Measurements from ENCODE around the gene PLCD3.

The PLCD3 gene

GRCh38 chr17:45117848-45118646, 14.3 kb downstream of the PLCD3 start:
- DNase-seq (ENCODE audit: low read depth in 2 of 2) = no peak

DNA sequence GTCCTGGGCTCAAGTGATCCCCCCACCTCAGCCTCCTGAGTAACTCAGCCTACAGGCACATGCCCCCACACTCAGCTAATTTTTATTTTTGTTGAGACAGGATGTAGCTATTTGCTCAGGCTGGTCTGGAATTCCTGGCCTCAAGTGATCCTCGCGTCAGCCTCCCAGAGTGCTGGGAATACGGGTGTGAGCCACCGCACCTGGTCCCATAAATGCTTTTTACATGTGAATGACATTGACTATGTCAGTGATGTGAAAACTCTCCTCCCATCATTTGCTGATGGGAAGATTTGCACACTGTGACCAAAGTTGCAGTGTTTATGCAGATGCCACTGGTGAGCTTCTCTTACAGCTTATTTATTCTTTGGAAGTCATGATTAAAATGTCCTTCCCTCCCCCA, 15.0 kb downstream of the PLCD3 start:
- no peak for DNase-seq (ENCODE audit: low read depth in 2 of 2)

DNA sequence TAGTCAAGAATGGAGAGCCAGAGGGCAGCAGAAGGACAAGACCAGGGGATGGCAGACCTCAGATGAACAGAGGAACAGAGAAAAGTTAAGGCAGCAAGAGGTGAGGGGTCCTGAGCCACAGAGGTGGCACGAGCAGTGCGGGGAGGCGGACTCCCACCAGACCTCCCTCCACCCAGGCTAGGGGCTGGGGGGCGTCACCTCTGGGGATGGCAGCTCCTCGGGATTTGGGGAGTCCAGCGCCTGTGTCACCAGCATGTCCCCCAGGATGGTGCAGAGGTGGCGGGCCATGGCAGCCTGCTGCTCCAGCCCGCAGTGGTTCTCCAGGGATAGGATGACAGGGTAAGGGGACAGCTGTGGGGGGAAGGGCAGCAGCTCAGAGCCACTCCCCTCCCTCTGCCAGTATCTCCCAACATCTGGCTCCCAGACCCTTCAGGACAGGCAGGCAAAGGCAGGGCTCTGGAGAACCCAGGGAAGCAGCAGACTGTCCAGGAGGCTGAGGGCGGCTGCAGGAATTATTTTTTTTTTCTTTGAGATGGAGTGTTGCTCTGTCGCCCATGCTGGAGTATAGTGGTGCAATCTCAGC, 15.8 kb downstream of the PLCD3 start:
- DNase-seq (ENCODE audit: low read depth in 2 of 2) = no peak

DNA sequence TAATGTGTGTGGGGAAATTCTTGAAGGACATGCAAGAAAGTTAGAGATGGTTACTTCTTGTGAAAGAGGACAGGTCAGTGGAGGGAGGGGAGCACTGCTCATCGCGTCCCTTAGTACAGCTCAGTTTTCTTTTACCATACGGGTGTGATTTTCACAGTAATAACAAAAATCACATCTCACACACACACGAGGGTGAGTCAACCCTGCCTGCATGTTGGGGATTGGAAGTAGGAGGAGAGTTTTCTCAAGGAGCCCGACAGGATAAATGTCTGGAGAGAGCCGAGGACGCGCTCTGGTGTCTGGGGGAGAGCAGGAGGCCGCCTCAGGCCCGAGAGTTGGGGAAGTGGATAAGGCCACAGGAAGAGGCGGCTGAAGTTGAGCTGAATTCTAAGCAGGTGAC, 16.4 kb downstream of the PLCD3 start:
- no peak for DNase-seq (ENCODE audit: low read depth in 2 of 2)

DNA sequence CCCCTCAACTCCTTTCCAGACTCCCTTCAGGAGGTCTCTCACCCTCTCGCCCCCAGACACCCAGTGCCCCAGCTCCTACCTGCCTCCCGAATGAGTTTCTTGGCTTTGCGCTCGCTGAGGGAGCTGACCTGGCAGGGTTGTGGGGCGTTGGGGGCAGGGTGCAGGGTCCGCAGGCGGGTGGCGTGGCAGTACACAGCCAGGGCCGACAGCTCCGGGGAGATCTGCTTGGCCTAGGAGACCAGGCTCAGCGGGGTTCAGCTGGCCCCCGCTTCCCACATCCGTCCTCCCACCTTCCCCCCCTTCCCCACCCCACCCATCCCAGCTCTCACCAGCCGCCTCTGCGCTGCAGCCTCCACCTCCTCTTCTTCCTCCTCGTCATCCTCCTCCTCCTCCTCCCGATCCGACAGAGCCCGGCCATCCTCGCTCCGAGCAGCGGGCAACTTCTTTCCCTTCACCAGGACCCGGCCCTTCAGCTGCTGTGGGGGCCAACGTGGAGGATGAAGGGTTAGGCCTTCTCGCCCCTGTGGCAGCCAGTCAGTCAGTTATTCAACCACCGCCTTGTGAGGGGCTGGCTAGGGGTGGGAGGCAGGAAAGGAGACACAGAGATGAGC, 17.2 kb downstream of the PLCD3 start:
- no peak for DNase-seq (ENCODE audit: low read depth in 2 of 2)

- DNase-seq (ENCODE audit: low read depth in 2 of 2) = no peak
These were observed 18.0 kb downstream of the PLCD3 start for GRCh38 chr17:45114117-45114932.

- no peak for DNase-seq (ENCODE audit: low read depth in 2 of 2)
These were observed 18.9 kb downstream of the PLCD3 start for GRCh38 chr17:45113424-45113754.

DNA sequence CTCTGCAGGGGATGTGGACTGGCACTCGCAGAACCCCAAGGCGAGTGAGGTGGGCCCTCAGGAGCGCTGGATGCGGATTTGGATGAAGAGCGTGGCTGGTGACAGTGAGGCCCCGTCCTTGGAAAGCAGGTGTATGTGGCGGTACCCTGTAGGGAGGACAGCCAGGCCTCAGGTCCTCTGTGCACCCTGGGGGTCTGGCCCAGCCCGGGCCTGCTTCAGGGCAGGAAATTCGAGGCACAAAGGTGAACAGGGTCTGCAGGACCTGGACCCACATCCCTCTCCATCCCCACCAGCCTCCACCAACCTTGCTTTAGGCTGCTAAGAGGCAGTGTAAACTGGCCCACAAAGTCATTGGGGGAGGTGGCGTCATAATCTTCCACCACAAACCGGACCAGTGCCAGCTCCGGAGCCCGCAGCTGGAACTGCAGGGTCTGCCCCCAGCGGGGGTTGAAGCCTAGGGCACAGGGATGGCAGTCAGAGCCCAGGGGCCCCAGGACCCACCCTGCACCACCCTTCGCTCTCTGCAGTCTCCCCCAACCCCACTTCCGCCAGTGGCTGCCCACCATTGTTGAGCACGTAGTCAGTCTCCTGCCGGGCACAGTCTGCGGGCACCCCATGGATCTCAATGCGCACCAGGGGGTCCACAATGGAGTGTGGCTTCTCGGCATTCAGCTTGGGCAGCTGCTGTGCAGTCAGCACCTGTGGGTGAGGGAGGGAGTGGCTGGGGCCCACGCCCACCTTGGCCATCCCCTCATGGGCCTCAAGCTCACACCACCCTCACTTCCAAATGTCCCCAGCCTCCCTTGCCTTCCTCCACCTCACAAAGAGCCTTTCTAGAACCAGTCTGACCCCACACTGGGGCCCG, 19.5 kb downstream of the PLCD3 start:
- DNase-seq (ENCODE audit: low read depth in 2 of 2) = no peak

GRCh38 chr17:45111850-45112249, 20.5 kb downstream of the PLCD3 start:
- DNase-seq (ENCODE audit: low read depth in 2 of 2) = no peak

DNA sequence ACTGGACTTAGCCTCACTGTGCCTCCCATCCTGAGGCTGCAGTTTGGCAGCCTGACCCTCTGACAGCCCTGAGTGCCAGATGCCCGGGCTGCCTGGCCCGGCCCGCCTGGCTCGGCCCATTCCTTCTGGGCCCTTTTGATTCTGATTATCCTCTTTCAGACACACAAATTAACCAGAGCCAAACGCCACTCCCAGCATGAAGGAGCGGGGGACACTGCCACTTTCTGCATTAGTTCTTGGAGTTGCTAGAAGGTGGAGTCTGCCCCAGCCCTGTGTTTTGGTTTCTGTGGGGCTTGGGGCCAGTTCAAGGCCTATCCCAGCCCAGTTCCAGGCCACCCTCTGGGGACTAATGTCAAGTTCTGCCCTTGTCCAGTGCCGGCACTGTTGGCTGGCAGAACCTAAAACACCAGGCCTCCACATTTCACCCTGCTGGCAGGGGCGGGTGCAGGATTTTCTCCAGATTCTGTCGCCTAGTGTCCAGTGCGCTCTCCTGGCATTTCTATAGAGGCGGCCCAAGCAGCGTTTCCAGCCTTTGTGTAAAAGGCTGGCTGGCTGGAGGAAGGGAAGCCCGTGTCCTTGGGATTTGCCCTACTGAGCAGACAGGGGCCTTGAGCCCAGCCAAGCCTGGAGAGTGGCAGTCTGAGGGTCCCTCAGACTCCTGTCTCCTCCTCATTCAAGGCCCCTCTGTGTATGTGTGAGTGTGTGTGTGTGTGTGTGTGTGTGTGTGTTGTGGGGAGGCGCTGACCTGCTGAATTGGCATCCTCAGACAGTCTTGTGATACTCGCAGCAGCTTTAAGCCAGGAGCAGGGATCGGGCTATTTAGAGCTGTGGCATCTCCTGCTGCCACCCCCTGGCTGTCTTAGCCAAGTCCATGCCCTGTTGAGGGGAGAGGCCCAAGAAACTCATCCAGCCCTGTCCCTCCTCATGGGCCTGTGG, 21.4 kb downstream of the PLCD3 start:
- DNase-seq (ENCODE audit: low read depth in 2 of 2) = no peak

GRCh38 chr17:45108595-45109521, 23.5 kb downstream of the PLCD3 start:
- DNase-seq (ENCODE audit: low read depth in 2 of 2) = no peak

DNA sequence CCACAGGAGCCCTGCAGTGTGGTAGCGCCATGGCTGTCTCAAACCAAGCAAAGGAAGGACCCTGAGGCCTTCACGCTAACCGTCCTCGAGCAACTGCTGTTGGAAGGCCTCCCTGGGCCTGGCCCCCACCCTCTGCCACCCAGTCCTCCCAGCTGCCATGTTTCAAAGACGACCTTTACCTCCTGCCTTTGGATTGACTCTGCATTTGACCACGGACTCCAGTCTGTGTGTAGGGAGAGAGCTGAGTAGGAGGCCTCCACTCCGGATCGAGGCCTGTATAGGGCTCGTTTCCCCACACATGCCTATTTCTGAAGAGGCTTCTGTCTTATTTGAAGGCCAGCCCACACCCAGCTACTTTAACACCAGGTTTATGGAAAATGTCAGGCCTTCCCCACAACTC, 24.3 kb downstream of the PLCD3 start:
- no peak for DNase-seq (ENCODE audit: low read depth in 2 of 2)

DNA sequence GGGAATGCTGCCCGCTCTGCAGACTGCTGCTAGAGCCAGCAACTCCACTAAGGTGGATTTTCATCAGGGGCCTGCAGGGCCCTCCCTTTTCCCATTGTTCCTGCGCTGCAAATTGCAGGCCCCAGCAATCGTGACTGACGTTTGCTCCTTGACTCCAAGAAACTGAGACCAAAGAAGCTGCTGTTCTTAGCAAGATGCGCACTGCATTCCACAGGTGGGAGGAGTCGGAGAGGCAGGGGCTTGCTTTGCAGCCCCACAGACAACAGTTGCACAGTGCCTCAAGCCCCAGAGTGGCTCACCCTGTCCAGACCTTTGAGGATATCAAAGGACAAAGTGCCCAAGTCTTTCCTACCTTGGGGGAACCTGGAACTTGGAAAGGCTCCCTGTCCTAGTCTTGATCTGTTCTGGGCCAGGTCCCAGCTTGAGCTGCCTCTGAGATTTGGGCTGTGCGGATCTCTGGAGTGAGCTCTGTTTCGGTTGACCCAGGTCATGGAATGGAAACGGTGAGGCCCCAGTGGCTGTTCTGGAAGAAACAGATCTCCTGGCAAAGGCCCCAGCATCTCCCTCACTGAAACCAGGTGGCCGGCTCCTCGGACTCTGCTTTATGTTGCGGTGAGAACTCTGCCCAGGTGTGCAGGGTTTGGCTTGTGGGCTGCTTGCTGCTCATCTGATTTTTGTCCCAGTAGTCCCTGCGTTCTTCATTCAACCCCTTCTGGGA, 24.9 kb downstream of the PLCD3 start:
- DNase-seq (ENCODE audit: low read depth in 2 of 2) = no peak

- DNase-seq (ENCODE audit: low read depth in 2 of 2) = no peak
These were observed 25.7 kb downstream of the PLCD3 start for GRCh38 chr17:45106582-45106981.

GRCh38 chr17:45106096-45106495, 26.2 kb downstream of the PLCD3 start:
- no peak for DNase-seq (ENCODE audit: low read depth in 2 of 2)

DNA sequence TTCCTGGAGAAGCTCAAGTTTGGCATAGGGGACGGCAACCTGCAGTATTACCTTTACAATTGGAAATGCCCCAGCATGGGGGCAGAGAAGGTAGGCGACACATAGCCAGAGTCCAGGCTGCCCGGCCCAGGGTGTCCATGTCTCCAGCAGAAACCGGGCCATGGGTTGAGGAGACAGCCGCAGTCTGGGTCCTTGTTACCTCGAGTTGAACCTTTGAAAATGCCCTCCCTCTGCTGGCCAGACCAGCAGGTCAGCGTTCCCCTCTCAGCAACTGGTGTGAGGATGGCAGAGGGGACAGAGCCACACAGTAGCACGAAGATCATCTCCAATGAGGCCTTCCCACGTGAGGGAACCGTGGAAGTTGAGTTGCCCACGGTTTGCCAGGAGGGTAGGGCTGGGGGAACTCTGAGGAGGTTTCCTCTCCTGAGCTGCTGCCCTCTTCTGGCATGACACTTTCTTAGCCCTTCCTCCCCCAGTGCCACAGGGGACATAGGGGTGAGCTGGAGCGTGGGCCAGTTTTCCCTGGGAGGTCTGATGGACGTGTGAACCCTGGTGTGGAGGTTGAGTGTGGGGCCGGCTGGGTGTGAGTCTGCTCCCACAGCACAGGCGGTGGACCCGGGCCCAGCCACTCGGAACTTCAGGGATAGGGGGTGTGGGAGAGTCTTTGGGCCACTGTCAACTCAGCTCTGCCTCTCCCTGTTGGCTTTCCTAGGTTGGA, 27.2 kb downstream of the PLCD3 start:
- DNase-seq (ENCODE audit: low read depth in 2 of 2) = no peak

GRCh38 chr17:45104497-45104896, 27.8 kb downstream of the PLCD3 start:
- DNase-seq (ENCODE audit: low read depth in 2 of 2) = no peak

DNA sequence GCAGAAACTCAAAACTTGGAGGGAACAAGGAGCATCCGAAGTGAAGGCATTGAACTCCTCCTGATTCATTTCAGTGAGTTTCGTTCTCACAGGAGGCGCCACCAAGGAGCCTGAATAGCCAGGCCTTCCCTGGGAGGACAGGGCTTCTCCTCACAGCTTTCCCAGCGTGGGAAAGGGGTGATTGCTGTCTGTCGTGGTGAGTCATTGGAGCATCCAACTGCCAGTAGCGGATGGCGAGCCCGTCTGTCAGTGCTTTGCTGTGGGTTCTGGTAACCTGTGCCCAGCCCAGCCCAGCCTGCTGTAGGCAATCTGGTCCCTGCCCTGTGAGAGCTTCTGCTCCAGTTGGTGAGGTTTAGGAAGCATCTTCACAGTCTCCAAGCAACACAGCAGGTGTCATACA, 28.3 kb downstream of the PLCD3 start:
- DNase-seq (ENCODE audit: low read depth in 2 of 2) = no peak

Data from fibroblast of skin of left biceps (primary cell).